H1 (cell line): ENCODE data around the gene ZNF20. TPM values are rescaled to one million over a fixed set of nuclear protein-coding genes. Genes with fewer than 3 reads are reported as not detected.

ENCODE experiments used
- CTCF ChIA-PET: fragments of 300-600 bp; sonication (Branson Sonifier 250); formaldehyde crosslinking; loops from one replicate; lab custom pipeline; 2021; ENCODE audit not compliant: partially characterized antibody; lab: Charles Lee
- POLR2A ChIA-PET: fragments of 300-600 bp; sonication (Branson Sonifier 250); formaldehyde crosslinking; loops from one replicate; lab custom pipeline; 2021; ENCODE audit warnings: inconsistent platforms; ENCODE audit not compliant: partially characterized antibody; lab: Charles Lee
- DNase-seq, 2 experiments: peaks; one replicate each; pipeline versions ENCODE4 v3.0.0 to v3.0.0-alpha.2; 2010 to 2022; ENCODE audit warnings: low spot score in 2 of 2, low read depth in 1 of 2, mixed read lengths in 1 of 2
- FAIRE-seq: peaks from 2 replicates; lab custom pipeline; 2011; peaks lifted over from hg19 to GRCh38; lab: Jason Lieb, UNC
- H2AFZ ChIP-seq: 2 replicates; pipeline ENCODE4 v1.8.1; 2012; ENCODE audit warnings: low read length, inconsistent platforms
- H2AK5ac ChIP-seq: 2 replicates; pipeline ENCODE4 v1.6.1; 2013; ENCODE audit warnings: low read depth, low read length
- H2BK120ac ChIP-seq: replicated peaks from 2 replicates; pipeline ENCODE3; 2013; ENCODE audit warnings: low read depth, low read length, inconsistent platforms
- H2BK12ac ChIP-seq: 2 replicates; pipeline ENCODE4 v1.6.1; 2013; ENCODE audit warnings: low read depth, low read length
- H2BK15ac ChIP-seq: 2 replicates; pipeline ENCODE4 v1.6.1; 2013; ENCODE audit warnings: low read length
- H2BK20ac ChIP-seq: 2 replicates; pipeline ENCODE4 v1.6.1; 2013; ENCODE audit warnings: low read length
- H2BK5ac ChIP-seq: 2 replicates; pipeline ENCODE4 v1.6.1; 2013; ENCODE audit warnings: low read depth, low read length
- H3K14ac ChIP-seq: 2 replicates; pipeline ENCODE4 v1.6.1; 2013; ENCODE audit warnings: inconsistent platforms; ENCODE audit not compliant: insufficient read length
- H3K18ac ChIP-seq: 2 replicates; pipeline ENCODE4 v1.6.1; 2013; ENCODE audit warnings: low read length; ENCODE audit errors: extremely low read depth
- H3K23ac ChIP-seq: 2 replicates; pipeline ENCODE4 v1.6.1; 2013; ENCODE audit warnings: inconsistent platforms; ENCODE audit not compliant: insufficient read length
- H3K23me2 ChIP-seq: 2 replicates; pipeline ENCODE4 v1.6.1; 2013; ENCODE audit warnings: low read depth, low read length
- H3K27ac ChIP-seq: 2 replicates; pipeline ENCODE4 v1.6.1; 2011; ENCODE audit warnings: low read depth, low read length, inconsistent platforms
- H3K27me3 ChIP-seq, 4 experiments: replicated peaks in 1 of 4; 1 replicate in 1 of 4; 2 replicates in 3 of 4; pipeline versions ENCODE4 v1.6.1 to v1.8.1; 2011 to 2013; ENCODE audit warnings: low read length in 3 of 4, mild to moderate bottlenecking in 3 of 4, inconsistent platforms in 2 of 4, mixed read lengths in 2 of 4, moderate library complexity in 1 of 4; ENCODE audit not compliant: control insufficient read depth in 3 of 4, insufficient read depth in 3 of 4; ENCODE audit errors: extremely low read depth in 1 of 4
- H3K36me3 ChIP-seq, 4 experiments: 2 replicates each; pipeline versions ENCODE4 v1.6.1 to v1.8.1; 2011 to 2013; ENCODE audit warnings: mild to moderate bottlenecking in 4 of 4, low read length in 3 of 4, moderate library complexity in 2 of 4, control low read depth in 1 of 4, inconsistent platforms in 1 of 4; ENCODE audit not compliant: insufficient read depth in 4 of 4, control insufficient read depth in 2 of 4
- H3K4ac ChIP-seq: replicated peaks from 2 replicates; pipeline ENCODE3; 2013; ENCODE audit warnings: low read length, low read depth, mixed read lengths, inconsistent platforms; ENCODE audit not compliant: insufficient read length
- H3K4me1 ChIP-seq, 4 experiments: replicated peaks in 1 of 4; 1 replicate in 1 of 4; 2 replicates in 3 of 4; pipeline versions ENCODE4 v1.6.1 to v1.8.1; 2011 to 2013; ENCODE audit warnings: low read length in 3 of 4, inconsistent platforms in 2 of 4, mixed read lengths in 1 of 4; ENCODE audit not compliant: insufficient read depth in 4 of 4, control insufficient read depth in 3 of 4
- H3K4me2 ChIP-seq, 2 experiments: 2 replicates each; pipeline versions ENCODE4 v1.6.1 to v1.8.1; 2011 to 2013; ENCODE audit warnings: low read depth in 2 of 2, low read length in 2 of 2, control low read depth in 1 of 2, inconsistent platforms in 1 of 2, mild to moderate bottlenecking in 1 of 2; ENCODE audit not compliant: insufficient read depth in 1 of 2
- H3K4me3 ChIP-seq, 4 experiments: fragments of 200-600, 300-600 bp in 1 of 4; sonication (generic), shearing (Covaris generic), sonication (Bioruptor Twin) in 1 of 4; 2 replicates each; pipeline versions ENCODE4 v1.5.1 to v1.8.1; 2011 to 2016; ENCODE audit warnings: low read length in 4 of 4, low read depth in 3 of 4, control low read depth in 2 of 4, inconsistent platforms in 2 of 4, mild to moderate bottlenecking in 2 of 4, mixed read lengths in 1 of 4, moderate library complexity in 1 of 4; ENCODE audit not compliant: insufficient read depth in 2 of 4; ENCODE audit errors: extremely low read depth in 1 of 4
- H3K56ac ChIP-seq: replicated peaks from 2 replicates; pipeline ENCODE3; 2013; ENCODE audit warnings: low read depth, mild to moderate bottlenecking, mixed read lengths, low read length, inconsistent platforms; ENCODE audit not compliant: insufficient read length
- H3K79me1 ChIP-seq: 2 replicates; pipeline ENCODE4 v1.6.1; 2013; ENCODE audit warnings: low read depth, low read length, control low read depth
- H3K79me2 ChIP-seq, 2 experiments: 2 replicates each; pipeline versions ENCODE4 v1.6.1 to v1.8.1; 2012 to 2013; ENCODE audit warnings: low read length in 2 of 2, mild to moderate bottlenecking in 2 of 2, inconsistent platforms in 1 of 2; ENCODE audit not compliant: insufficient read depth in 2 of 2, control insufficient read depth in 1 of 2
- H3K9ac ChIP-seq, 4 experiments: replicated peaks in 1 of 4; 1 replicate in 1 of 4; 2 replicates in 3 of 4; pipeline versions ENCODE4 v1.6.1 to v1.8.1; 2011 to 2013; ENCODE audit warnings: low read depth in 3 of 4, low read length in 3 of 4, control low read depth in 2 of 4, mild to moderate bottlenecking in 2 of 4, moderate library complexity in 2 of 4, inconsistent platforms in 1 of 4; ENCODE audit errors: extremely low read depth in 1 of 4
- H3K9me3 ChIP-seq, 2 experiments: 2 replicates each; pipeline versions ENCODE4 v1.6.1 to v1.8.1; 2012 to 2013; ENCODE audit warnings: mild to moderate bottlenecking in 2 of 2, moderate library complexity in 2 of 2, control low read depth in 1 of 2, inconsistent platforms in 1 of 2, low read depth in 1 of 2, low read length in 1 of 2, mixed read lengths in 1 of 2; ENCODE audit not compliant: insufficient read depth in 2 of 2
- H4K20me1 ChIP-seq, 2 experiments: replicated peaks in 1 of 2; 2 replicates each; pipeline versions ENCODE3 to v1.8.1; 2011 to 2013; ENCODE audit warnings: inconsistent platforms in 2 of 2, low read length in 2 of 2, mild to moderate bottlenecking in 1 of 2; ENCODE audit not compliant: insufficient read depth in 2 of 2, control insufficient read depth in 1 of 2
- H4K5ac ChIP-seq: 2 replicates; pipeline ENCODE4 v1.6.1; 2013; ENCODE audit warnings: low read length, low read depth, mixed read lengths, inconsistent platforms; ENCODE audit not compliant: insufficient read length
- H4K8ac ChIP-seq: 2 replicates; pipeline ENCODE4 v1.8.0; 2013; ENCODE audit warnings: mild to moderate bottlenecking, moderate library complexity, low read length, inconsistent platforms; ENCODE audit not compliant: insufficient read depth; ENCODE audit errors: extremely low read depth
- H4K91ac ChIP-seq: replicated peaks from 2 replicates; pipeline ENCODE3; 2013; ENCODE audit warnings: low read length, mixed read lengths, inconsistent platforms; ENCODE audit not compliant: insufficient read length
- WGBS, 2 experiments: shearing (Covaris generic) in 1 of 2; methylation state at CpG; one replicate each; pipeline versions ENCODE4 v1.1.6 to v1.1.7; 2013 to 2015; ENCODE audit warnings: low lambda C conversion rate in 2 of 2, mixed read lengths in 2 of 2, inconsistent platforms in 1 of 2, low coverage in 1 of 2, missing lambda C conversion rate in 1 of 2; ENCODE audit not compliant: insufficient replicate concordance in 2 of 2, insufficient coverage in 1 of 2, insufficient read length in 1 of 2; ENCODE audit errors: extremely low coverage in 1 of 2, missing lambda C conversion rate in 1 of 2; 5-methylcytosine and 5-hydroxymethylcytosine counted together
- polyA plus RNA-seq, 7 experiments: library from polyadenylated mRNA; depleted of rRNA in 3 of 7; stranded (reverse) in 5 of 7; unstranded in 2 of 7; fragments of >200 nt in 5 of 7; fragments of 200-250 nt in 2 of 7; gene quantifications; 1 replicate in 5 of 7; 2 replicates in 1 of 7; 4 replicates in 1 of 7; pipeline versions ENCODE4 v1.2.1 to v1.2.3, GENCODE V29; 2011 to 2013; ENCODE audit warnings: missing spikeins in 2 of 7, mixed read lengths in 2 of 7
- total RNA-seq: library from RNA; stranded (reverse); fragmentation: NEBNext Ultra II Directional; extraction: Animal tissue kit (Norgen Biotek cat#: 25700); gene quantifications from 2 replicates; pipeline ENCODE4 v1.2.1, GENCODE V29; 2021

ZNF20 gene
- total and polyA plus RNA-seq, 2 of the 8 experiments (the other 6 are each of a cell fraction or from before 2014, with no cell fraction given), result 1.6 to 9.0 TPM

DNA sequence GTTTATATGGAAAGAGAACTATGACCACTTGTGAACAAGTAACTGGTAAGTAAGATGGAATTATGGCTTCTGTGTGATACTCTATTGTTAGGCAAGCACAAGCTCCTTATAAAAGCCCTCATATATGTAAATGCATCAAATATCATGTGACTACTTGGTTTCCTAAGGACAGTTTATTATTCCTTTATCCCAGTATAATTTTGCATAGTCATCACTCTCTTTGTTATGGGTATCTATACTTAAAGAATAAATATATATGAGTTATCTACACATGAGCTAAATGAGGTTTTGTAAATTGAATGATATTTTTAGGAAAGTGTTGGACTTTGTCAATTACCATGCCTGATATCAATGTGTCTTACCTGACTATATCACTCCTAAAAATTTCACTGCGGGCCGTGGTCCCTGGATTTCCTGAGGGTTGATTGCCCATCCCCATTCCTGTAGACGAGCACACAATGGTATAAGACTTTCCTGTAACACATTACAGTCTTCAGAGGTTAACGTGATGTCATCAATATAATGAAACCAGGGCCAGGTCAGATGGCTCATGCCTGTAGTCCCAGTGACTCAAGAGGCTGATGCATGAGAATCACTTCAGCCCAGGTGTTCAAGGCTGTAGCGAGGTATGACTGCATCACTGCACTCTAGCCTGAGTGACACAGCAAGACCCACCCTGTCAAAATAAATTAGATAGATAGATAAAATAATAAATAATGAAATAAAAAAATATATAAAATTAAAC is 54.9 kb downstream of the ZNF20 start:
- no peaks in the 10 kb centered on the region for H3K79me2 ChIP-seq
- WGBS, 2 experiments, result 94% methylated on average over 5 of the region's 5 CpGs; no CpG with 5 or more reads in 1 of the 2 experiments
- H3K4ac ChIP-seq, result no peak overlapping the region
- no peak for DNase-seq
- no peak overlapping the region for H2AFZ ChIP-seq
- H3K36me3 ChIP-seq, result peaks cover 0 to 4% (median 2%) of the 10 kb centered on the region in 4 experiments; a peak in 2 of 8 replicates
- H4K20me1 ChIP-seq, result no peaks in the 10 kb centered on the region
- H2BK12ac ChIP-seq, result no peak overlapping the region
- H3K23ac ChIP-seq, result no peak overlapping the region
- ChIA-PET POLR2A (interaction anchor here (1.1 to 1.4 kb wide), 3 partner anchors 25 to 71 kb away, joined by 3 to 5 read pairs (median 5); partner anchors contain the start of genes ZNF625 and ZNF878), CTCF (interaction anchor here (0.6 to 1.7 kb wide), 4 partner anchors 25 to 402 kb away, joined by 3 to 10 read pairs (median 5); no protein-coding TSS in a partner anchor)
- no peaks in the 10 kb centered on the region for H3K79me1 ChIP-seq
- H3K4me3 ChIP-seq, result no peak overlapping the region
- H4K91ac ChIP-seq, result no peak overlapping the region
- no peaks in the 10 kb centered on the region for H3K4me1 ChIP-seq
- no peak overlapping the region for H2BK15ac ChIP-seq
- H2BK120ac ChIP-seq, result no peak overlapping the region
- no peak overlapping the region for H3K4me2 ChIP-seq
- no peaks in the 10 kb centered on the region for H3K23me2 ChIP-seq
- no peak overlapping the region for H3K14ac ChIP-seq
- H2AK5ac ChIP-seq, result no peak overlapping the region
- FAIRE-seq, result no peak
- H3K18ac ChIP-seq, result no peak overlapping the region
- no peak overlapping the region for H2BK5ac ChIP-seq
- H4K8ac ChIP-seq, result no peak overlapping the region
- peaks cover 13 to 17% of the 10 kb centered on the region in 2 experiments for H3K9me3 ChIP-seq
- H3K27me3 ChIP-seq, result no peaks in the 10 kb centered on the region
- H4K5ac ChIP-seq, result no peak overlapping the region
- no peak overlapping the region for H3K9ac ChIP-seq
- no peak overlapping the region for H3K56ac ChIP-seq
- H2BK20ac ChIP-seq, result no peak overlapping the region
- H3K27ac ChIP-seq, result no peak overlapping the region
